HEK293T (cell line): Measurements from ENCODE around the gene BOLA3.
"Not testable (repeated sequence)": the region's sequence is repeated elsewhere in the genome, so short reads cannot be mapped to it uniquely, and the experiment has no call there.

ENCODE experiments used
- CTCF ChIA-PET: fragments of 350-600 bp; formaldehyde crosslinking; extraction: SDS; loops from one replicate; lab custom pipeline; 2021; ENCODE audit warnings: antibody characterized with exemption, inconsistent platforms; lab: Yijun Ruan, JAX
- POLR2A ChIA-PET: fragments of 350-600 bp; formaldehyde crosslinking; extraction: SDS; loops from one replicate; lab custom pipeline; 2020; ENCODE audit warnings: antibody characterized with exemption, inconsistent platforms; lab: Yijun Ruan, JAX
- DNase-seq: peaks from one replicate; pipeline ENCODE4 v3.0.0; 2012; ENCODE audit warnings: mixed read lengths; ENCODE audit errors: extremely low spot score
- ARNT ChIP-seq: fragments of 450-650 bp; IDR thresholded peaks from 2 replicates; pipeline ENCODE4 v1.6.1; 2017; ENCODE audit warnings: mild to moderate bottlenecking
- BHLHE40 ChIP-seq: fragments of 450-650 bp; IDR thresholded peaks from 2 replicates; pipeline ENCODE4 v1.6.1; 2016; ENCODE audit warnings: mild to moderate bottlenecking, moderate library complexity, borderline replicate concordance
- CTBP1 ChIP-seq: fragments of 450-650 bp; IDR thresholded peaks from 2 replicates; pipeline ENCODE4 v1.6.1; 2016; ENCODE audit warnings: borderline replicate concordance
- ELF4 ChIP-seq: fragments of 450-650 bp; IDR thresholded peaks from 2 replicates; pipeline ENCODE4 v1.6.1; 2017; ENCODE audit warnings: antibody characterized with exemption
- FOXA1 ChIP-seq: fragments of 450-650 bp; IDR thresholded peaks from 2 replicates; pipeline ENCODE4 v1.6.1; 2016; ENCODE audit warnings: mild to moderate bottlenecking
- FOXK2 ChIP-seq: fragments of 450-650 bp; IDR thresholded peaks from 2 replicates; pipeline ENCODE4 v1.6.1; 2016; ENCODE audit warnings: mild to moderate bottlenecking
- FOXM1 ChIP-seq: fragments of 450-650 bp; IDR thresholded peaks from 2 replicates; pipeline ENCODE4 v1.6.1; 2017; ENCODE audit warnings: mild to moderate bottlenecking, borderline replicate concordance
- HDGF ChIP-seq: fragments of 450-650 bp; IDR thresholded peaks from 2 replicates; pipeline ENCODE4 v1.6.1; 2017; ENCODE audit warnings: antibody characterized with exemption, borderline replicate concordance
- L3MBTL2 ChIP-seq: fragments of 450-650 bp; conservative IDR thresholded peaks from 2 replicates; pipeline ENCODE4 v1.6.1; 2016; ENCODE audit warnings: mild to moderate bottlenecking
- LEF1 ChIP-seq: fragments of 450-650 bp; IDR thresholded peaks from 2 replicates; pipeline ENCODE4 v1.6.1; 2017; ENCODE audit warnings: mild to moderate bottlenecking, borderline replicate concordance
- NFRKB ChIP-seq: fragments of 450-650 bp; IDR thresholded peaks from 2 replicates; pipeline ENCODE4 v1.6.1; 2016; ENCODE audit warnings: mild to moderate bottlenecking, moderate library complexity
- SP1 ChIP-seq: fragments of 450-650 bp; IDR thresholded peaks from 2 replicates; pipeline ENCODE4 v1.6.1; 2017
- SUZ12 ChIP-seq: fragments of 450-650 bp; IDR thresholded peaks from 2 replicates; pipeline ENCODE4 v1.6.1; 2016; ENCODE audit warnings: mild to moderate bottlenecking
- TARDBP ChIP-seq: fragments of 450-650 bp; IDR thresholded peaks from 2 replicates; pipeline ENCODE4 v1.6.1; 2016
- ZNF384 ChIP-seq: fragments of 450-650 bp; IDR thresholded peaks from 2 replicates; pipeline ENCODE4 v1.6.1; 2016
- TF ChIP-seq, protein P1 (sequence below): fragments of 450-650 bp; IDR thresholded peaks from 2 replicates; pipeline ENCODE4 v1.6.1; 2016

The BOLA3 gene

DNA sequence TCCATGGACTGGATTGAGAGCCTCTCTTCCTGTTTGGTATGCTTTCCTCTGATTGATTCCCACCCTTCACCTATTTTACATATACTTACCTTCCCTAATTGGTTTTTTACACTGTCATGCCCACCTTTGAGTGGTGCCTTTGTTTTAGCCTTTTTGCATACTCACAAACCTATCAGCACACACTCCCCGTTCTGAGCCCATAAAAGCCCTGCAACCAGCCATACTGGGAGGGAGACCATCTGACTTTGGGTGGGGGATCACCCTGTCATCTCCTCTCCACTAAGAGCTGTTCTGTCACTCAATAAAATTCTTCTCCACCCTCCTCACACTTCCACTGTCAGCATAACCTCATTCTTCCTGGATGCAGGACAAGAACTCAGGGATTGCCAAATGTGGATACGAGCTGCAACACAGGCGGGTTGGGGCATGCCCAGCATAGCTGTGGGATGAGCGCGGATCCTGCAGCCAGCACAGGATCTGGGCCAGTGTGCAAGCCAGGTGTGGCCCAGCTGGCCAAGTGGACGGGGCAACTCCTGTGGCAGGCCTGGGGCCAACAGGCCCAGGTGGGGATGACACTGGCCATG lies 40.4 kb upstream of the BOLA3 start:
- POLR2A ChIA-PET = interaction anchor here (1.5 kb wide), 2 partner anchors 10 kb away, joined by 6 to 8 read pairs; partner anchors contain the start of genes MOB1A and MTHFD2
- CTCF ChIA-PET = interaction anchor here (0.7 kb wide), 1 partner anchor 11 kb away, joined by 4 read pairs; the partner anchor contains the start of gene MTHFD2
- no peak for DNase-seq
- TF ChIP-seq NFRKB (no peak), L3MBTL2 (no peak), BHLHE40 (no peak), FOXK2 (no peak), SP1 (no peak), LEF1 (no peak)
- TF ChIP-seq, protein P1, sequence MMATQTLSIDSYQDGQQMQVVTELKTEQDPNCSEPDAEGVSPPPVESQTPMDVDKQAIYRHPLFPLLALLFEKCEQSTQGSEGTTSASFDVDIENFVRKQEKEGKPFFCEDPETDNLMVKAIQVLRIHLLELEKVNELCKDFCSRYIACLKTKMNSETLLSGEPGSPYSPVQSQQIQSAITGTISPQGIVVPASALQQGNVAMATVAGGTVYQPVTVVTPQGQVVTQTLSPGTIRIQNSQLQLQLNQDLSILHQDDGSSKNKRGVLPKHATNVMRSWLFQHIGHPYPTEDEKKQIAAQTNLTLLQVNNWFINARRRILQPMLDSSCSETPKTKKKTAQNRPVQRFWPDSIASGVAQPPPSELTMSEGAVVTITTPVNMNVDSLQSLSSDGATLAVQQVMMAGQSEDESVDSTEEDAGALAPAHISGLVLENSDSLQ = no peak

DNA sequence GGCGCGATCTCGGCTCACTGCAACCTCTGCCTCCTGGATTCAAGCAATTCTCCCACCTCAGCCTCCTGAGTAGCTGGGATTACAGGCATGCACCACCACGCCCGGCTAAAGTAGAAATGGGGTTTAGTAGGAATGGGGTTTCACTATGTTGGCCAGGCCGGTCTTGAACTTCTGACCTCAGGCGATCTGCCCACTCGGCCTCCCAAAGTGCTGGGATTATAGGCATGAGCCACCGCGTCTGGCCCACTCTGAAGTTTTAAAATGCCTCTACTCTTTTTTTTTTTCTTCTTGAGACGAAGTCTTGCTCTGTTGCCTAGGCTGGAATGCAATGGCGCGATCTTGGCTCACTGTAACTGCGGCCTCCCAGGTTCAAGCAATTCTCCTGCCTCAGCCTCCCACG lies 39.0 kb upstream of the BOLA3 start:
- DNase-seq, CTCF ChIA-PET, POLR2A ChIA-PET: not testable (repeated sequence)

DNA sequence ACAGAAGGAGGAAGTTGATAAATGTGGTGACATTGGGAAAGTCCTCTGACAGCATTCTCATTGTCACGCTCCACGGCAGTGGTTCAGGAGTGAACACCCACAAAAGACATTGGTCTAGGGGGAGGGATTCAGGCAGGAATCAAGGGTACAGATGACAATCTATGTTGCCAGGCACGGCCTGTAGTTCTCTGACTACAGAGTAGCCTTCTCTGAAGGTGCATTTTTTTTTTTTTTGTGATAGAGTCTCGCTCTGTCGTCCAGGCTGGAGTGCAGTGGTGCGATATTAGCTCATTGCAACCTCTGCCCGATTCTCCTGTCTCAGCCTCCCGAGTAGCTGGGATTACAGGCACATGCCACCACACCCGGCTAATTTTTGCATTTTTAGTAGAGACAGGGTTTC lies 38.3 kb upstream of the BOLA3 start:
- POLR2A ChIA-PET = no interaction called here
- no peak for DNase-seq
- TF ChIP-seq ELF4 (no peak), ZNF384 (peak; percentile 19; the same call in 1 of the 2 replicates)
- CTCF ChIA-PET = no interaction called here

DNA sequence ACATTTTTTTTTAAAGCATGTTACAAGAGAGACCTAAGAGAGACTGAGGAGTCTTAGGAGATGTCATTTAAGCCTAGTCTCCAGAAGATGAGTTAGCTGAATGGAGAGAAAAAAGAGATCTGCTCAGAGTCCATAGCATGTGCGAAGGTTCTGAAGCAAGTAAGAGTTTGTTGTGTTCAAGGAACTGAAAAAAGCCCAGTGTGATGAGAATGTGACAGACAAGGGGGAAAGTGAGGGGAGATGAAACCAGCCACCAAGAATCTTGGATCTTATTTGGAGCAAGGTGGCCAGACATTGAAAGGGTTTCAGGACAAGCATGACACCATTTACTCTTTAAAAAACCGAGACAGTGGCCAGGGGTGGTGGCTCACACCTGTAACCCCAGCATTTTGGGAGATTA lies 36.2 kb upstream of the BOLA3 start:
- TF ChIP-seq FOXK2 (no peak), FOXA1 (no peak), HDGF (no peak), FOXM1 (no peak), ZNF384 (no peak), ELF4 (no peak), ARNT (no peak), L3MBTL2 (no peak), TARDBP (no peak), NFRKB (no peak), SUZ12 (no peak), BHLHE40 (no peak), CTBP1 (no peak), SP1 (no peak), LEF1 (no peak)
- POLR2A ChIA-PET = interaction anchor here (1.2 kb wide), 1 partner anchor 13 kb away, joined by 4 read pairs; no protein-coding TSS in a partner anchor
- CTCF ChIA-PET = no interaction called here
- no peak for DNase-seq

DNA sequence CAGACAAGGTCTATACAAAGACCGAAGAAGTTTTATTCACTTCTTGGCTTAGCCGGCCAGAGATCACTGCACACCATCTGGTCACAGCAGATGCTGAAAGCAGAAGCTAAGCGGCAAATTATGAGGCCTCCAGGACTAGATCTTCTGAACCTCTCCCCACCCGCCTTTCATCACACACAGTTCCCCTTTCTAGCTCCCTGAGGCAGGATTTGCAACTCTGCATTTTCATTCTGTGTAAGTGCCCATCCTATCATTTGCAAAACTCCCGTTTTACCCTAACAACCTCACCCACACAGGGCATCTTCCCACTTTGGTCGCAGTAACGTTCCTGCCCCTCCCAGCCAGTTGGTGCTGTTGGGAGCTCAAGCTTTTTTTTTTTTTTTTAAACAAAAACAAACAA lies 34.0 kb upstream of the BOLA3 start:
- CTCF ChIA-PET = interaction anchor here (0.5 to 0.7 kb wide), 2 partner anchors 11 to 1092 kb away, joined by 3 to 4 read pairs; no protein-coding TSS in a partner anchor
- no peak for DNase-seq
- POLR2A ChIA-PET = interaction anchor here (1.5 kb wide), 1 partner anchor 17 kb away, joined by 7 read pairs; the partner anchor contains the start of gene MTHFD2
- no peak for TF ChIP-seq BHLHE40
- TF ChIP-seq NFRKB = no peak
- TF ChIP-seq ELF4 = no peak
- no peak for TF ChIP-seq L3MBTL2
- 0 out of 2 replicates have a peak, but pooled peaks have one; percentile 45 for TF ChIP-seq ZNF384
- no peak for TF ChIP-seq HDGF

DNA sequence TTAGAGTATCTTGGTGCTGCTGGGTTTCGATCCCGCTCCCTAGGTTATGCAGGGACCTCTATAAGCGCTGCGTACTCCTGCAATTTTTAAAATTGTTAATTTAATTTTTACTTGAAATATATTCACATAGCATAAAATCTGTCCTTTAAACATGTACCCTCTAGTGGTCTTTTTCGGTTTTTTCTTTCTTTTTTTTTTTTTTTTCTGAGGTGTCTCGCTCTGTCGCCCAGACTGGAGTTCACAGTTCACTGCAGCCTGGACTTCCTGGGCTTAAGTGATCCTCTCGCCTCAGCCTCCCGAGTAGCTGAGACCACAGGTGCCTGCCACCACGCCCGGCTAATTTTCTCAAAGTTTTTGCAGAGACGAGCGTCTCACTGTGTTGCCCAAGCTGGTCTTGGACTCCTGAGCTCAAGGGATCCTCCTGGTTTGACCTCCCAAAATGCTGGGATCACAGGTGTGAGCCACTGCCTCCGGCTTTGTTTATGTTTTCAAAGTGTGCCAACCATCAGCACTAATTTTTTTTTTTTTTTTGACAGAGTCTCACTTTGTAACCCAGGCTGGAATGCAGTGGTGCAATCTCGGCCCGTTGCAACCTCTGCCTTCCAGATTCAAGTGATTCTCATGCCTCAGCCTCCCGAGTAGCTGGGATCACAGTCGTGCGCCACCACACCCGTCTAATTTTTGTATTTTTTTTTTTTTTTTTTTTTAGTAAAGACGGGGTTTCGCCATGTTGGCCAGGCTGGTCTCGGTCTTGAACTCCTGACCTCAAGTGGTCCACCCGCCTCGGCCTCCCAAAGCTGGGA lies 31.6 kb upstream of the BOLA3 start:
- ChIA-PET CTCF (interaction anchor here (0.6 to 2.7 kb wide), 6 partner anchors 12 to 357 kb away, joined by 3 to 8 read pairs (median 4); partner anchors contain the start of gene MTHFD2), POLR2A (interaction anchor here (0.8 to 3.0 kb wide), 16 partner anchors 9 to 489 kb away, joined by 3 to 36 read pairs (median 5); partner anchors contain the start of genes BOLA3, MTHFD2 and STAMBP)
- TF ChIP-seq BHLHE40 (no peak), SUZ12 (no peak), ZNF384 (peak; percentile 97), SP1 (no peak)
- no peak for DNase-seq

DNA sequence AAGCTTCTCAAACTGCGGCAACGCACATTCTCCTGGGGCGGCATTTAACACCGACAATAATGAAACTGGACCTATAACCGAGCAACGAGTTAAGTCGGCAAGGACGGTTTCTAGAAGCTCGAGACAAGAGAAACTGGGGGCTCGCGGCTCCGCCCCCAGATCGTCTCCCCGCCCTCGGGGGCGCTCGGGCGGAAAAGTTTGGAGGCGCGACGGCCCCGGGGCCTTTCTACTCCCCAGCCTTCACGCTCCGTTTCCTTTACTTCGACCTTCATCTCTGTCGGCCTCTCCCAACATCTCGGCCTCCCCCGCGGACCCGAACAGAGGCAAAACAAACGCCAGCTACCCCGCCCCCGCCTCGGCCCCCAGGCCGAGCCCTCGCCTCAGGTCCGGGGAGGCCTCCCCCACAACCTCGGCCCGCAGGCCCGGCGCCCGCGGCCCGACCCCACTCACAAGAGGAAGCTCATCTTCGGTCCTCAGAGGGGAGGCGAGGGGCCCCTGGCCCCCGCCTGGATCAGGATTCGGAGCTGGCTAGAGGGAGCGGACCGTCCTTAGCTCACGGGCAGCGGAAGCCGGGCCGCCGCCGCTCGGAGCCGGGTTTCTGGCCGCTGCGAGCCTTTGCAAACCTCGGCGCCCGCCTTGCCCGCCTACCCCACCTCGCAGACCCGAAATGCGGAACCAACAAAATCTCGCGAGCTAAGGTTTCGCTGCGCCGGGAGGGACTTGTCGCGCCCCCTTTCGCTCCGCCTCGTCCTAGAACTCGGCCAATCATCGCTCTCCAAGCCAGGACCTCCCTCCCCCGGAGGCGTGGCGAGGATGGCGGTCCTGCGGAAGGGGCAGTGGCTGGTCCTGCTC lies 30.7 kb upstream of the BOLA3 start, which contains the start of gene MOB1A:
Gene MOB1A (minus strand): TSS at position 669 of the 852 bp plus-strand sequence. CDS start 205 bp downstream, at position 464.
- peak; percentile 97 for DNase-seq
- ChIA-PET CTCF (interaction anchor here (0.7 to 2.7 kb wide), 5 partner anchors 13 to 354 kb away, joined by 3 to 8 read pairs (median 4); partner anchors contain the start of gene MTHFD2), POLR2A (interaction anchor here (0.6 to 3.0 kb wide), 18 partner anchors 9 to 490 kb away, joined by 3 to 36 read pairs (median 5); partner anchors contain the start of genes BOLA3, MTHFD2 and STAMBP)
- peak; percentile 51 for TF ChIP-seq L3MBTL2
- no peak for TF ChIP-seq FOXM1
